ENCODE measurements around the gene REG3G. TPM values are rescaled to one million over a fixed set of nuclear protein-coding genes. Genes with fewer than 3 reads are reported as not detected.

Gene REG3G
- total RNA-seq, 1 donor from 2014 or later: not detected

- DNase-seq (ENCODE audit: low spot score in 2 of 2): no peak
- Histone ChIP-seq H3K4me3 (no peak overlapping the region), H3K27me3 (no peaks in the 10 kb centered on the region), H3K27ac (no peak overlapping the region), H3K9me3 (no peaks in the 10 kb centered on the region), H3K36me3 (no peaks in the 10 kb centered on the region), H3K4me1 (no peaks in the 10 kb centered on the region)
- intact Hi-C loops (cut with DNase I): no loop called here
- TF ChIP-seq CTCF (IDR thresholded peaks at IDR 0.05): no peak
Observed at GRCh38 chr2:78980871-78981270, 44.6 kb upstream of the REG3G start.

- Histone ChIP-seq H3K27ac (no peak overlapping the region), H3K27me3 (no peaks in the 10 kb centered on the region), H3K9me3 (no peaks in the 10 kb centered on the region), H3K4me3 (no peak overlapping the region), H3K36me3 (no peaks in the 10 kb centered on the region), H3K4me1 (no peaks in the 10 kb centered on the region)
- TF ChIP-seq CTCF (IDR thresholded peaks at IDR 0.05): no peak
- DNase-seq (ENCODE audit: low spot score in 2 of 2): no peak
- intact Hi-C loops (cut with DNase I): no loop called here
Observed at GRCh38 chr2:78982638-78983330, 42.7 kb upstream of the REG3G start.

- Histone ChIP-seq H3K9me3 (no peaks in the 10 kb centered on the region), H3K27ac (no peak overlapping the region), H3K36me3 (no peaks in the 10 kb centered on the region), H3K4me3 (no peak overlapping the region), H3K27me3 (no peaks in the 10 kb centered on the region), H3K4me1 (no peaks in the 10 kb centered on the region)
- TF ChIP-seq CTCF (IDR thresholded peaks at IDR 0.05): no peak
- intact Hi-C loops (cut with DNase I): no loop called here
- DNase-seq (ENCODE audit: low spot score in 2 of 2): no peak
Observed at GRCh38 chr2:78984386-78984785, 41.1 kb upstream of the REG3G start.

GRCh38 chr2:78985558-78985957, 39.9 kb upstream of the REG3G start:
- intact Hi-C loops (cut with DNase I): no loop called here
- no peak overlapping the region for H3K4me3 ChIP-seq
- no peak for TF ChIP-seq CTCF (IDR thresholded peaks at IDR 0.05)
- H3K27me3 ChIP-seq: no peaks in the 10 kb centered on the region
- H3K36me3 ChIP-seq: no peaks in the 10 kb centered on the region
- H3K9me3 ChIP-seq: no peaks in the 10 kb centered on the region
- H3K27ac ChIP-seq: no peak overlapping the region
- H3K4me1 ChIP-seq: no peaks in the 10 kb centered on the region
- no peak for DNase-seq (ENCODE audit: low spot score in 2 of 2)

GRCh38 chr2:78989051-78989450, 36.5 kb upstream of the REG3G start:
- peaks cover 6% of the 10 kb centered on the region for H3K27me3 ChIP-seq
- intact Hi-C loops (cut with DNase I): no loop called here
- H3K36me3 ChIP-seq: no peaks in the 10 kb centered on the region
- DNase-seq (ENCODE audit: low spot score in 2 of 2): no peak
- no peaks in the 10 kb centered on the region for H3K9me3 ChIP-seq
- no peak overlapping the region for H3K27ac ChIP-seq
- H3K4me1 ChIP-seq: no peaks in the 10 kb centered on the region
- TF ChIP-seq CTCF (IDR thresholded peaks at IDR 0.05): no peak
- no peak overlapping the region for H3K4me3 ChIP-seq

- DNase-seq (ENCODE audit: low spot score in 2 of 2): no peak
- no peaks in the 10 kb centered on the region for H3K36me3 ChIP-seq
- H3K27me3 ChIP-seq: peaks cover 6% of the 10 kb centered on the region
- H3K27ac ChIP-seq: no peak overlapping the region
- H3K9me3 ChIP-seq: no peaks in the 10 kb centered on the region
- TF ChIP-seq CTCF (IDR thresholded peaks at IDR 0.05): no peak
- intact Hi-C loops (cut with DNase I): no loop called here
- no peaks in the 10 kb centered on the region for H3K4me1 ChIP-seq
- no peak overlapping the region for H3K4me3 ChIP-seq
Observed at GRCh38 chr2:78992451-78992806, 33.1 kb upstream of the REG3G start.

All from ascending aorta (tissue), 2 donors.